HepG2 (cell line): Measurements from ENCODE around the gene ARL15.

Experiments
- ESRRA ChIP-seq: sonication (generic); formaldehyde crosslinking; IDR thresholded peaks from 2 replicates; pipeline ENCODE4 v1.5.1; 2020; ENCODE audit warnings: mild to moderate bottlenecking, low read depth, missing genetic modification reagents
- POLR2A ChIP-seq, 2 experiments: IDR thresholded peaks; 2 replicates each; pipeline ENCODE4 v1.6.1; 2011; ENCODE audit warnings: low read depth in 2 of 2, low read length in 2 of 2, mild to moderate bottlenecking in 1 of 2, moderate library complexity in 1 of 2; ENCODE audit not compliant: insufficient read depth in 1 of 2
- RORA ChIP-seq: sonication (generic); formaldehyde crosslinking; IDR thresholded peaks from 2 replicates; pipeline ENCODE4 v1.5.0; 2020; ENCODE audit warnings: mild to moderate bottlenecking, missing genetic modification reagents, moderate library complexity
- SRF ChIP-seq: IDR thresholded peaks from 2 replicates; pipeline ENCODE4 v1.6.1; 2011; ENCODE audit warnings: mild to moderate bottlenecking, low read depth, low read length, moderate library complexity
- ZEB1 ChIP-seq: IDR thresholded peaks from 2 replicates; pipeline ENCODE4 v1.6.1; 2012; ENCODE audit warnings: mild to moderate bottlenecking, low read depth, inconsistent platforms; ENCODE audit not compliant: insufficient replicate concordance
- ZNF367 ChIP-seq: sonication (generic); formaldehyde crosslinking; IDR thresholded peaks from 2 replicates; pipeline ENCODE4 v1.4.0; 2020; ENCODE audit warnings: missing genetic modification reagents, borderline replicate concordance
- TF ChIP-seq, protein P1 (sequence below): sonication (generic); formaldehyde crosslinking; IDR thresholded peaks from 2 replicates; pipeline ENCODE4 v1.8.1; 2023; ENCODE audit warnings: mild to moderate bottlenecking, inconsistent platforms, moderate library complexity, missing genetic modification reagents, borderline replicate concordance
- TF ChIP-seq, protein P2 (sequence below): sonication (generic); formaldehyde crosslinking; conservative IDR thresholded peaks from 2 replicates; pipeline ENCODE4 v1.8.1; 2023; ENCODE audit warnings: missing genetic modification reagents
- TF ChIP-seq, protein P3 (sequence below): sonication (generic); formaldehyde crosslinking; IDR thresholded peaks from 2 replicates; pipeline ENCODE4 v1.5.0; 2020; ENCODE audit warnings: mild to moderate bottlenecking, missing genetic modification reagents, moderate library complexity

DNA sequence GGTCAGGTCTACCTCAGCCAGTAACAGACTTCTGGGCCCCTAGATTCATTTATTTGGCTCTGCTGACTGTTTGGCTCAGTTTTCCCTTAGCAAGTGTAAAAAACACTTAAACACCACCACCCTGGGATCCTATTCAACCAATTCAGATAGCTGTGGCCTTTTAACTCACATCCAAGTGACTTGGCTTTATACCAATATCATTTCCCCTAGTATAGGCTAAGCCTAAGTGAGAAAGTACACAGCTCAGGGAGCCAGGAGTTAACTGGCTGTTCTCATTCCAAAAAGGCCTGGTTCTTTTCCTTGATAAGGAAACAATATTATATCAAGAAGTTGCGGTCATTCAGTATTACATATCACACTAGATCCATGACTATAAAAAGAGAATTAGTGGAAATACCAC lies 163.5 kb downstream of the ARL15 start:
- TF ChIP-seq, protein P1, sequence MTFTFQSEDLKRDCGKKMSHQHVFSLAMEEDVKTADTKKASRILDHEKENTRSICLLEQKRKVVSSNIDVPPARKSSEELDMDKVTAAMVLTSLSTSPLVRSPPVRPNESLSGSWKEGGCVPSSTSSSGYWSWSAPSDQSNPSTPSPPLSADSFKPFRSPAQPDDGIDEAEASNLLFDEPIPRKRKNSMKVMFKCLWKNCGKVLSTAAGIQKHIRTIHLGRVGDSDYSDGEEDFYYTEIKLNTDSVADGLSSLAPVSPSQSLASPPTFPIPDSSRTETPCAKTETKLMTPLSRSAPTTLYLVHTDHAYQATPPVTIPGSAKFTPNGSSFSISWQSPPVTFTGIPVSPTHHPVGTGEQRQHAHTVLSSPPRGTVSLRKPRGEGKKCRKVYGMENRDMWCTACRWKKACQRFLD (CRISPR knock-in tag): no peak
- no peak for TF ChIP-seq RORA
- TF ChIP-seq ZNF367: no peak
- no peak for TF ChIP-seq POLR2A (IDR thresholded peaks at IDR 0.05; ENCODE audit: insufficient read depth in 1 of 2, low read depth in 2 of 2, low read length in 2 of 2)
- TF ChIP-seq, protein P2, sequence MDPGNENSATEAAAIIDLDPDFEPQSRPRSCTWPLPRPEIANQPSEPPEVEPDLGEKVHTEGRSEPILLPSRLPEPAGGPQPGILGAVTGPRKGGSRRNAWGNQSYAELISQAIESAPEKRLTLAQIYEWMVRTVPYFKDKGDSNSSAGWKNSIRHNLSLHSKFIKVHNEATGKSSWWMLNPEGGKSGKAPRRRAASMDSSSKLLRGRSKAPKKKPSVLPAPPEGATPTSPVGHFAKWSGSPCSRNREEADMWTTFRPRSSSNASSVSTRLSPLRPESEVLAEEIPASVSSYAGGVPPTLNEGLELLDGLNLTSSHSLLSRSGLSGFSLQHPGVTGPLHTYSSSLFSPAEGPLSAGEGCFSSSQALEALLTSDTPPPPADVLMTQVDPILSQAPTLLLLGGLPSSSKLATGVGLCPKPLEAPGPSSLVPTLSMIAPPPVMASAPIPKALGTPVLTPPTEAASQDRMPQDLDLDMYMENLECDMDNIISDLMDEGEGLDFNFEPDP (CRISPR knock-in tag): no peak
- no peak for TF ChIP-seq ESRRA (CRISPR knock-in tag)
- TF ChIP-seq, protein P3, sequence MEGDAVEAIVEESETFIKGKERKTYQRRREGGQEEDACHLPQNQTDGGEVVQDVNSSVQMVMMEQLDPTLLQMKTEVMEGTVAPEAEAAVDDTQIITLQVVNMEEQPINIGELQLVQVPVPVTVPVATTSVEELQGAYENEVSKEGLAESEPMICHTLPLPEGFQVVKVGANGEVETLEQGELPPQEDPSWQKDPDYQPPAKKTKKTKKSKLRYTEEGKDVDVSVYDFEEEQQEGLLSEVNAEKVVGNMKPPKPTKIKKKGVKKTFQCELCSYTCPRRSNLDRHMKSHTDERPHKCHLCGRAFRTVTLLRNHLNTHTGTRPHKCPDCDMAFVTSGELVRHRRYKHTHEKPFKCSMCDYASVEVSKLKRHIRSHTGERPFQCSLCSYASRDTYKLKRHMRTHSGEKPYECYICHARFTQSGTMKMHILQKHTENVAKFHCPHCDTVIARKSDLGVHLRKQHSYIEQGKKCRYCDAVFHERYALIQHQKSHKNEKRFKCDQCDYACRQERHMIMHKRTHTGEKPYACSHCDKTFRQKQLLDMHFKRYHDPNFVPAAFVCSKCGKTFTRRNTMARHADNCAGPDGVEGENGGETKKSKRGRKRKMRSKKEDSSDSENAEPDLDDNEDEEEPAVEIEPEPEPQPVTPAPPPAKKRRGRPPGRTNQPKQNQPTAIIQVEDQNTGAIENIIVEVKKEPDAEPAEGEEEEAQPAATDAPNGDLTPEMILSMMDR (CRISPR knock-in tag): no peak
- no peak for TF ChIP-seq ZEB1
- no peak for TF ChIP-seq SRF
